HFFc6 (cell line): ENCODE results near the gene KLF11. TPM values are rescaled to one million over a fixed set of nuclear protein-coding genes. Genes with fewer than 3 reads are reported as not detected.

Source experiments
- DNase-seq: peaks from one replicate; pipeline ENCODE4 v3.0.0-alpha.2; 2018
- H3K27ac Mint-ChIP-seq: 2 replicates; pipeline ENCODE4 v1.8.0; 2020; ENCODE audit warnings: mild to moderate bottlenecking, mixed read lengths
- H3K27me3 Mint-ChIP-seq: 2 replicates; pipeline ENCODE4 v1.8.0; 2021; ENCODE audit warnings: mild to moderate bottlenecking, moderate library complexity, mixed read lengths; ENCODE audit not compliant: insufficient read depth
- H3K36me3 Mint-ChIP-seq: 2 replicates; pipeline ENCODE4 v1.8.0; 2021; ENCODE audit warnings: low read depth, mixed read lengths
- H3K4me1 Mint-ChIP-seq: 2 replicates; pipeline ENCODE4 v1.8.0; 2020; ENCODE audit warnings: low read depth, mixed read lengths
- H3K4me3 Mint-ChIP-seq: 2 replicates; pipeline ENCODE4 v1.8.0; 2020; ENCODE audit warnings: mild to moderate bottlenecking, moderate library complexity, mixed read lengths
- H3K9me3 Mint-ChIP-seq: 2 replicates; pipeline ENCODE4 v1.8.0; 2020; ENCODE audit warnings: mild to moderate bottlenecking, mixed read lengths
- total RNA-seq, 6 experiments: library from RNA; stranded (reverse); fragmentation: NEBNext Ultra II Directional; extraction: Animal tissue kit (Norgen Biotek cat#: 25700); gene quantifications; 2 replicates in 1 of 6; 3 replicates in 5 of 6; pipeline ENCODE4 v1.2.3, GENCODE V29; 2021
- TF ChIP-seq, protein P1 (sequence below): fragments of 200-600 bp; sonication (generic); IDR thresholded peaks from 2 replicates; pipeline ENCODE4 v1.5.0; 2021; ENCODE audit warnings: antibody characterized with exemption, mild to moderate bottlenecking

KLF11 gene
- total RNA-seq, 6 experiments from 2014 or later, result 2.8 to 3.9 (median 3.6) TPM

DNA sequence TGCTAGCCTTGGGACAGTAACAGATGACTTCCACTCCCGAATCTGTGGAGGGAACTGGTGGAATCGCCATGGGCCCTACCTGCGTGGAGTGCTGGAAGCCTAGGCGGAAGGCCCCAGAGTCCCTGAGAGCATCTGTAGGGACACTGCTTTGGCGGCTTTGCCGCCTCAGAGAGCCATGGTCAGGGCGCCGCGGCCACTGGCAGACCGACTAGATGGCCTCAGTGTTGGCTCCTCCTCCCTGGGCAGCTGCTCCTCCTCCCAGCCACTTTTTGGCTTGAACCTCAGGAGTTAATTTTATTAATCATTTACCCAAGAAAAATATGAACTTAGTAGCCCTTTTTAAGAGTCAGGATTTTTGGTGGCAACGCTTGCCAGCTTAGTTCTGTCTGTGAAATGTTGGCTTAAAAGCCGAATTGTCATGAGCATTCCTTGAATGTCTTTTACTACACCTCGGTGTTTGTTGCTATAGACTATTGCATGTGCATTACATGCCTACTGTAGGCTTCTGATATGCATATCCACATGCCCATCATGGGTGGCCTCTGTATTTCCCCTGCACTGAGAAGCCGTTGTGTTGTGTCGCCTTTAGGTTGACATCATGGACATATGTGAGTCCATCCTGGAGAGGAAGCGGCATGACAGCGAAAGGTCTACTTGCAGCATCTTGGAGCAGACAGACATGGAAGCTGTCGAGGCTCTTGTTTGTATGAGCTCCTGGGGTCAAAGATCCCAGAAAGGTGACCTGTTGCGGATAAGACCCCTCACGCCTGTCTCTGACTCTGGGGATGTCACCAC is 2.4 kb downstream of the KLF11 start:
- no peak for DNase-seq
- TF ChIP-seq, protein P1, sequence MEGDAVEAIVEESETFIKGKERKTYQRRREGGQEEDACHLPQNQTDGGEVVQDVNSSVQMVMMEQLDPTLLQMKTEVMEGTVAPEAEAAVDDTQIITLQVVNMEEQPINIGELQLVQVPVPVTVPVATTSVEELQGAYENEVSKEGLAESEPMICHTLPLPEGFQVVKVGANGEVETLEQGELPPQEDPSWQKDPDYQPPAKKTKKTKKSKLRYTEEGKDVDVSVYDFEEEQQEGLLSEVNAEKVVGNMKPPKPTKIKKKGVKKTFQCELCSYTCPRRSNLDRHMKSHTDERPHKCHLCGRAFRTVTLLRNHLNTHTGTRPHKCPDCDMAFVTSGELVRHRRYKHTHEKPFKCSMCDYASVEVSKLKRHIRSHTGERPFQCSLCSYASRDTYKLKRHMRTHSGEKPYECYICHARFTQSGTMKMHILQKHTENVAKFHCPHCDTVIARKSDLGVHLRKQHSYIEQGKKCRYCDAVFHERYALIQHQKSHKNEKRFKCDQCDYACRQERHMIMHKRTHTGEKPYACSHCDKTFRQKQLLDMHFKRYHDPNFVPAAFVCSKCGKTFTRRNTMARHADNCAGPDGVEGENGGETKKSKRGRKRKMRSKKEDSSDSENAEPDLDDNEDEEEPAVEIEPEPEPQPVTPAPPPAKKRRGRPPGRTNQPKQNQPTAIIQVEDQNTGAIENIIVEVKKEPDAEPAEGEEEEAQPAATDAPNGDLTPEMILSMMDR, result no peak
- Mint-ChIP-seq H3K9me3 (no peaks in the 10 kb centered on the region; the same call in 1 of the 2 replicates), H3K36me3 (no peaks in the 10 kb centered on the region), H3K27me3 (peaks cover 4% of the 10 kb centered on the region), H3K4me1 (peaks cover 8% of the 10 kb centered on the region), H3K27ac (no peak overlapping the region), H3K4me3 (no peak overlapping the region)

DNA sequence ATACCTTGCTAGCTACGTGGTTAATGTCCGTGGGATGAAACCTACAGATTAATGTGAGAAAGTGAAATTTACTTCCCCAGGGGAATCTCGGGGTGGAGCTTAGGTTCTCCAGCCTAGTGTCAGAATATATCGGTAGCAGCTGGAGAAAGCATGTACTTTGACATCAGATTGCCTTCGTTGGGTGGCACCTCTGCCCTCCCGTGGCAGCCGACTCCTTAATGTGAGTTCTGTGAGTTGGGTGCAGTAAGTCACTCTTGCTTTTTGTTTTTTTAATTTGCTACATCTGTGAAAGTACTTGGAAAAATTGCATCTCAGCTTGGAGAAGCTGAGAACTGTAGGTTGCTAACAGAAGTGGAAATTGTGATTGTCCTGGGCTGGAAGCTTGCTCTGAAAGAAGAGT is 3.6 kb downstream of the KLF11 start:
- TF ChIP-seq, protein P1, result no peak
- Mint-ChIP-seq H3K9me3 (no peaks in the 10 kb centered on the region; the same call in 1 of the 2 replicates), H3K36me3 (no peaks in the 10 kb centered on the region), H3K4me1 (peaks cover 8% of the 10 kb centered on the region), H3K27ac (no peak overlapping the region), H3K27me3 (peaks cover 3% of the 10 kb centered on the region), H3K4me3 (no peak overlapping the region)
- DNase-seq, result no peak

DNA sequence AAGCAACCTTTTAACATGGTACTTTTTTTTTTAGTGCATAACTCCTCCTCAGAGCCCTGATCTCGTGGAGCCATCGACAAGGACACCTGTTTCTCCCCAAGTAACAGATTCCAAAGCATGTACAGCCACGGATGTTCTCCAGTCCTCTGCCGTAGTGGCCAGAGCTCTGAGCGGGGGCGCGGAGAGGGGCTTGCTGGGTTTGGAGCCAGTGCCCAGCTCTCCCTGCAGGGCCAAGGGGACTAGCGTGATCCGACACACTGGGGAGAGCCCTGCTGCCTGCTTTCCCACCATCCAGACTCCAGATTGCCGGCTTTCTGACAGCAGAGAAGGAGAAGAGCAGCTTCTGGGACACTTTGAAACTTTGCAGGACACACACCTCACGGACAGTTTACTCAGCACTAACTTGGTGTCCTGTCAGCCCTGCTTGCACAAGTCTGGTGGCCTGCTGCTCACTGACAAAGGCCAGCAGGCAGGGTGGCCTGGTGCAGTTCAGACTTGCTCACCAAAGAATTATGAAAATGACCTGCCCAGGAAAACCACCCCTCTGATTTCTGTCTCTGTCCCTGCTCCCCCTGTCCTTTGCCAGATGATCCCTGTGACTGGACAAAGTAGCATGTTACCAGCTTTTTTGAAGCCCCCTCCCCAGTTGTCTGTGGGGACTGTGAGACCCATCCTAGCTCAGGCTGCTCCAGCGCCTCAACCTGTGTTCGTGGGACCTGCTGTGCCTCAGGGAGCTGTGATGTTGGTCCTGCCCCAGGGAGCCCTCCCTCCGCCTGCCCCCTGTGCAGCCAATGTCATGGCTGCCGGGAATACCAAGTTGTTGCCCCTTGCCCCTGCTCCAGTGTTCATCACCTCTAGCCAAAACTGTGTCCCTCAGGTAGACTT is 4.5 kb downstream of the KLF11 start:
- peaks cover under 1% of the 10 kb centered on the region; the same call in 1 of the 2 replicates for H3K4me1 Mint-ChIP-seq
- no peak overlapping the region for H3K4me3 Mint-ChIP-seq
- TF ChIP-seq, protein P1, result no peak
- no peak overlapping the region for H3K27ac Mint-ChIP-seq
- H3K9me3 Mint-ChIP-seq, result no peaks in the 10 kb centered on the region; the same call in 1 of the 2 replicates
- peaks cover 3% of the 10 kb centered on the region for H3K27me3 Mint-ChIP-seq
- DNase-seq, result no peak
- 0 out of 2 replicates have a peak, but pooled peaks cover under 1% of the 10 kb centered on the region for H3K36me3 Mint-ChIP-seq

DNA sequence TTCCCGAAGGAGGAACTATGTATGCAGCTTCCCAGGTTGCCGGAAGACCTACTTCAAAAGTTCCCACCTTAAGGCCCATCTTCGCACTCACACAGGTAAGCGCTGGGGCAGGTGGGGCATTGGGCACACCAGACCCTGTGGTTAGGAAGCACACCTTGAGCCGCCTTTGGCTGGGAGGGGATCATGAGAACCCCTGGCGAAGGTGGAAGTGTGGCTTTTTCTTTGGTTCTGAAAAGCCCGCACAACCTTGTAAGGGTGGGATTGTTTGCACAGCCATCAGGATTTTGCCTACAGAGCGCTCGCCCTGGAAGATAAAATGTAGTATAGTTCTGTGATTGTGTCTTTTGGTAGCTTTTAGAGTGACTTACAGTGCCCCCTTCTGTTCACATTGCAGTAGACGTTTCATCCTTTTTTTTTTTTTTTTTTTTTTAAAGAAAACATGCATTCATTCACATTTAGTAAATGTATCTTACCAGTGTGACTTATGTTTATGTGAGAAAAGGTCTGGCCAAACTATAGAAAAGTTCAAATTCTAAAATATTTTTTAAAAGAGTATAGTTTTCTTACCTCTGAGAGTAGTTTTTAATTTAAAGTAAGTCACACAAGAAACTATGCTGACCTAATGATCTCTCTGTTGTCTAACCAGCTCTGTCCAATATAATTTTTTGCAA is 5.3 kb downstream of the KLF11 start:
- 0 out of 2 replicates have a peak, but pooled peaks cover 4% of the 10 kb centered on the region for H3K36me3 Mint-ChIP-seq
- H3K27ac Mint-ChIP-seq, result no peak overlapping the region
- no peaks in the 10 kb centered on the region; the same call in 1 of the 2 replicates for H3K9me3 Mint-ChIP-seq
- H3K4me1 Mint-ChIP-seq, result no peaks in the 10 kb centered on the region; the same call in 1 of the 2 replicates
- TF ChIP-seq, protein P1, result peak; percentile 84
- H3K27me3 Mint-ChIP-seq, result peaks cover 3% of the 10 kb centered on the region
- H3K4me3 Mint-ChIP-seq, result no peak overlapping the region
- DNase-seq, result peak; percentile 48

DNA sequence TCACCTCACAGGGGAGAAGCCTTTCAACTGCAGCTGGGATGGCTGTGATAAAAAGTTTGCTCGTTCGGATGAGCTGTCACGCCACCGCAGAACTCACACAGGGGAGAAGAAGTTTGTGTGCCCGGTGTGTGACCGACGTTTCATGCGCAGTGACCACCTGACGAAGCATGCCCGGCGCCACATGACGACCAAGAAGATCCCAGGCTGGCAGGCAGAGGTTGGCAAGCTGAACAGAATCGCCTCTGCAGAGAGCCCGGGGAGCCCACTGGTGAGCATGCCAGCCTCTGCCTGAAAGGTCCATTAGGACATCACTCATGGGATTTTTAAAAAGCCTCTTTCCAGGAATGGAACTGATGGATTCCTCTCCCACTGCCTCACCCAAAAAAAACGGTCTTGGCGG is 8.9 kb downstream of the KLF11 start:
- H3K27ac Mint-ChIP-seq, result no peak overlapping the region
- TF ChIP-seq, protein P1, result no peak
- DNase-seq, result no peak
- peaks cover 8% of the 10 kb centered on the region for H3K4me1 Mint-ChIP-seq
- H3K36me3 Mint-ChIP-seq, result 0 out of 2 replicates have a peak, but pooled peaks cover 4% of the 10 kb centered on the region
- H3K27me3 Mint-ChIP-seq, result peaks cover 2% of the 10 kb centered on the region
- no peak overlapping the region for H3K4me3 Mint-ChIP-seq
- H3K9me3 Mint-ChIP-seq, result no peaks in the 10 kb centered on the region
